ENCODE measurements around the gene ALG12.

Gene ALG12

DNA sequence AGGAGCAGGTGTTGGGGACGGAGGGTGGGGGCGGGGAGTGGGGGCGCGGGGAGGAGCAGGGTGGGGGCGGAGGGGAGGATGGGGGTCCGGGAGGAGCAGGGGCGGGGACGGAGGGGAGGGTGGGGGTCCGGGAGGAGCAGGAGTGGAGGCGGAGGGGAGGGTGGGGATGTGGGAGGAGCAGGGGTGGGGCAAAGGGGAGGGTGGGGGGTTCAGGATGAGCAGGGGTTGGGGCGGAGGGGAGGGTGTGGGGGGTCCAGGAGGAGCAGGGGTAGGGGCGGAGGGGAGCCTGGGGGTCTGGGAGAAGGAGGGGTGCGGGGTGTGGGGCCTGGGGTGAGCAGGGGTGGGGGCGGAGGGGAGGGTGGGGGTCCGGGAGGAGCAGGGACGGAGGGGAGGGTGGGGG is 17.3 kb upstream of the ALG12 start:
- CTCF ChIA-PET, result no interaction called here
- TF ChIP-seq, protein P1, sequence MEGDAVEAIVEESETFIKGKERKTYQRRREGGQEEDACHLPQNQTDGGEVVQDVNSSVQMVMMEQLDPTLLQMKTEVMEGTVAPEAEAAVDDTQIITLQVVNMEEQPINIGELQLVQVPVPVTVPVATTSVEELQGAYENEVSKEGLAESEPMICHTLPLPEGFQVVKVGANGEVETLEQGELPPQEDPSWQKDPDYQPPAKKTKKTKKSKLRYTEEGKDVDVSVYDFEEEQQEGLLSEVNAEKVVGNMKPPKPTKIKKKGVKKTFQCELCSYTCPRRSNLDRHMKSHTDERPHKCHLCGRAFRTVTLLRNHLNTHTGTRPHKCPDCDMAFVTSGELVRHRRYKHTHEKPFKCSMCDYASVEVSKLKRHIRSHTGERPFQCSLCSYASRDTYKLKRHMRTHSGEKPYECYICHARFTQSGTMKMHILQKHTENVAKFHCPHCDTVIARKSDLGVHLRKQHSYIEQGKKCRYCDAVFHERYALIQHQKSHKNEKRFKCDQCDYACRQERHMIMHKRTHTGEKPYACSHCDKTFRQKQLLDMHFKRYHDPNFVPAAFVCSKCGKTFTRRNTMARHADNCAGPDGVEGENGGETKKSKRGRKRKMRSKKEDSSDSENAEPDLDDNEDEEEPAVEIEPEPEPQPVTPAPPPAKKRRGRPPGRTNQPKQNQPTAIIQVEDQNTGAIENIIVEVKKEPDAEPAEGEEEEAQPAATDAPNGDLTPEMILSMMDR (conservative IDR thresholded peaks at IDR 0.05; ENCODE audit: low read depth), result no peak
- peak overlapping the region; percentile 83 for H3K27ac ChIP-seq
- no peak for DNase-seq (ENCODE audit: low spot score)
- POLR2A ChIA-PET (ENCODE audit: low non-redundant PET), result interaction anchor here (0.8 to 1.7 kb wide), 3 partner anchors 11 to 27 kb away, joined by 3 to 10 read pairs (median 4); no protein-coding TSS in a partner anchor

DNA sequence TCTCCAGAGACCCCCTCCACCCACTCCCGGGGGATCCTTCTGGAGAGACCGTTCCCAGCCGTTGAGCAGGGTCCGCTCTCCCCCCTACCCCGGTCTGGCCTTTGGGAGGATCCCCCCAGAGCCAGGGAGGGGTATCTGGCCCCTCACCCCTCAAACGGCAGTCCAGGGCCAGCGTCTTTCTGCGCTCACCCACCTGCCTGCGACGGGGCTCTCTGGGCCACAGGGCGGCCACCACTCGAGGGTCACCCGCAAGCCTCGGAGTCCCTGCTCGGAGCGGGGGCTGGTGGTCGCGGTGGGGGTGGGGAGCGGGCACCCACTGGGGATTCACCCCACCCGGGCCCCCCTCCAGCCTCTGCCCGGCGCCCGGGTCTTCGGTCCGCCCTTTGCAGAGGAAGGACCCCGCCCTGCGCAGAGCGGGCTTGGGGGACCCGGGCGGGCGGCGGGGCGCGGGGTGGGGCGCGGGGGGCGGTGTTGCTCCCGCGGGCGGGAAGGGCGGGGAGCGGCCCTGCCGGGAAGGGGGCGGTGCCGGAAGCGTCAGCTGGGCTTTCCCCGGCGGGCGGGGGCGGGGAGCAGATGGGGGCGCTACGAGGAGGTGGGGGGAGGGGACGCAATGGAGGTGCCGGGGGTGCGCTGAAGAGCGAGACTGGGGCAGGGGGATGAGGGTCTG is 16.8 kb upstream of the ALG12 start:
- ChIA-PET CTCF (no interaction called here), POLR2A (ENCODE audit: low non-redundant PET) (interaction anchor here (1.7 kb wide), 1 partner anchor 16 kb away, joined by 10 read pairs; no protein-coding TSS in a partner anchor)
- TF ChIP-seq, protein P1 (conservative IDR thresholded peaks at IDR 0.05; ENCODE audit: low read depth), result no peak
- peak overlapping the region; percentile 90 for H3K27ac ChIP-seq
- peak; percentile 41 for DNase-seq (ENCODE audit: low spot score)

DNA sequence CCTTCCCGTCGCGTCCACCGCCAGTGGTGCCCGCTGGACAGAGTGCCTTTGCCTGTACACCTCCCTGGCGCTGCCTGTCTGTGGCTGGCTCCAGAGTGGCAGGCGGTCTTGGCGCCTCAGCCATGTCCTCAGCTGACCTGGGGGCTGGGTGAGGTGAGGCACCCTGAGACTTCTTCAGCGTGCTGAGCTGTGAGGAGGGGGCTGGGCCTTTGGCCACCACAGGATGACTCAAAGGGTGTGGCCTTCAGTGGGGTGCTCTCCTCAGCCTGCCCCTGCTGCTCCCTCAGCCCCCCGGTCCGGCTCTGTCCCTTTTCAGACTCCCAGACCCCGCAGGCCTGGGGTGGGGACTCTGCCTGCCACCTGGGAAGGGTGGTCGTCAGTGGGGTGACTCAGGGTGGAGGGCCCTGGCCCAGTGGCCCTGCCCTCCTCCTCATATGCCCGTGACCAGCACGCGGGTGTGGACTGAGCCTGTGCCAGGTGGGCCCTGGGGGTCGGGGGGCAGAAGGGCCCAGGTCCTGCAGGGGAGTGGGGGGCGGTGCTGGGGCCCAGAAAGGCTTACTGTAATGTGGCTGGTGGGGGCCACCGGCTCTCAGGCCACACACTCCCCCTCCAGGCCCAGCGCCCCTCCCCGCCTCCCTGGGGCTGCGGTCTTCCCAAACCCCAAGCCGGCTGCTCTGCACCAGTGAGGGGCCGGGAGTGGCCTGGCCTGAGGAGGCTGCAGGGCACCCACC is 16.1 kb upstream of the ALG12 start:
- TF ChIP-seq, protein P1 (conservative IDR thresholded peaks at IDR 0.05; ENCODE audit: low read depth), result no peak
- H3K27ac ChIP-seq, result peak overlapping the region; percentile 90
- CTCF ChIA-PET, result no interaction called here
- POLR2A ChIA-PET (ENCODE audit: low non-redundant PET), result no interaction called here
- DNase-seq (ENCODE audit: low spot score), result no peak

DNA sequence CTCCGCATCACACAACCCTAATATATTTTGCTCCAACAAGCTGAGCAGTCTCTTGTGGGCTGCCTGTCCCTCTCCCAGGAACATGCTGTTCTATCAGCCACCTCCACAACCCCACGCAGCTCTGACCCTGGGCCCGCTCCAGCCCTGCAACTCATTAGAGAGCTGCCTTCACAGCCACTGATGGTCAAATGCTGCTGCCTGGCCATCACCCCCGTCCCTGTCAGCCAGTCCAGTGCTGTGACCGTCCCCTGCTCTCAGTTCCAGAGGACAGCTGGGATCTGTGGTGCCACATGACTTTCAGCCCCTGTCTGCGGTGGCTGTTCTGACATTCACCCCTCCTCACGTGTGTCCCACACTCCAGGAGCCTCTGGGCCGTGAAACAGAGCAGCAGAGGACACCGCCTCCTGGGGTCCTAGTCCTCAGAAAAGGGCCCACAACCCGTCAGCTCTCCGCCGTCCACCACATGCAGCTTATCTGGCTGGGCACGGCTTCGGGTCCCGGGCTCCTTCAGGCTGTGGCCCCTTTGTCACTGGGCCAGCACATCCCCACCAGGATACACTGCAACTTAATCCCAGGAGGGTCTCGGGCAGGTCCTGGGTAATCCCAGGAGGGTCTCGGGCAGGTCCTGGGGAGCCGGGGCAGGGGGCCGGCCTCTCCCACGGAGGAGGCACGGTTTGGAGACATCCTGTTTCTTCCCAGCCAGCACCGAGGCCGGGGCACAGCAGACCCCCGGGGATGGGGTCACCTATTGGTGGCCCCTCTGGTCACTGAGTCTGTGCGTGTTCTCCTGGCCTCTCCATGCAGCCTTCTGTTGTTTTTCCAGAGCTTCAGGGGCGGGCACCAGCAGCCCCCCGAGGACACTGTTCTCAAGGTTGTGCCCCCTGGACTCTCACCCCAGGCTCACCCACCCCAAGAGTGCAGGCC is 15.3 kb upstream of the ALG12 start:
- H3K27ac ChIP-seq, result peak overlapping the region; percentile 90
- POLR2A ChIA-PET (ENCODE audit: low non-redundant PET), result interaction anchor here (0.8 kb wide), 1 partner anchor 97 kb away, joined by 3 read pairs; no protein-coding TSS in a partner anchor
- DNase-seq (ENCODE audit: low spot score), result no peak
- CTCF ChIA-PET, result interaction anchor here (0.7 to 1.4 kb wide), 2 partner anchors 97 to 144 kb away, joined by 4 to 6 read pairs; no protein-coding TSS in a partner anchor
- TF ChIP-seq, protein P1 (conservative IDR thresholded peaks at IDR 0.05; ENCODE audit: low read depth), result no peak

DNA sequence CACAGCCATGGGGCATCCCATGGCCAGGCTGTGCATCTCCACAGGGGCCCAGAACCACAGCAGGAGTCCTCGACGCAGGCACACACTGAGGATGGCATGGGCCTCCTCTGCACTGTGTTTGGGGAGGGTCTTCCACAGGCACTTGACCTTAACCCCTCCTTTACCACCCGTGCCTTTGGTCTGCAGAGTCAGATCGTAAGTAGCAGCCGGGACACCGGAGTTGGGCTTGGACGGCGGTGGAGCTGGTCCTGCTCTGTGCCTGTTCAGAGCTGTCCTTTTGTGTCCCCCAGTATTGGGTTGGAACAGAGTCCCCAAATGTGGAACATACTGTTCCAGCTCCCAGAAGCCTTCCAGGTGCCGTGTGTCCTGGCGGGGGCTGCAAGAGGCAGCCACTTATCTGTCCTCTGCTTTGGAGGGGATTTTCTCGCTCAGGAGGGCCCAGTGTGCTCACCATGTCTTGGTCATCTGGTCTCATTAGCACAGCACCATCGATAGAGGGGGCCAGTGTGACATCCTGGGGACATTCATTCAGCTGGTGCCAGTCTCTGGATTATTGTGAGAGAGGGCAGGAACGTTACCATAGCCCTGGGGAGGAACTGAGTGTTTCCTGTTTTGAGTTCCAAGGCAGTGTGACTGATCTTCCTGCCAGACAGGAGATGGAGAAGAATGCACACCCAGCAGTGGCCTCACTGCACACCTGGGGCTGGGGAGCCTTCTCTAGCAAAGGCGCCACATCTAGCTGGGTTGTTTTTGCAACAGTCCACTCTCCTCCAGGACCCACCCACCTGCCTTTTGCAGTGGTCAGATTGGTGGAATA is 12.6 kb upstream of the ALG12 start:
- POLR2A ChIA-PET (ENCODE audit: low non-redundant PET), result interaction anchor here (0.7 kb wide), 1 partner anchor 31 kb away, joined by 3 read pairs; no protein-coding TSS in a partner anchor
- TF ChIP-seq, protein P1 (conservative IDR thresholded peaks at IDR 0.05; ENCODE audit: low read depth), result peak; percentile 63
- peak overlapping the region; percentile 90 for H3K27ac ChIP-seq
- DNase-seq (ENCODE audit: low spot score), result no peak
- CTCF ChIA-PET, result interaction anchor here (0.6 to 2.0 kb wide), 8 partner anchors 21 to 294 kb away, joined by 3 to 12 read pairs (median 4); no protein-coding TSS in a partner anchor
